A549 treated with CpdA at 1 μM for 4 hours (cell line): ENCODE results near the gene MEIOSIN. TPM values are rescaled to one million over a fixed set of nuclear protein-coding genes. Genes with fewer than 3 reads are reported as not detected.

Source experiments
- total RNA-seq: library from RNA; stranded (reverse); fragments of 200-300 nt; extraction: Qiagen RNA extraction; gene quantifications from 5 replicates; pipeline ENCODE4 v1.2.3, GENCODE V29; 2022; ENCODE audit warnings: low read depth

The MEIOSIN gene, protein sequence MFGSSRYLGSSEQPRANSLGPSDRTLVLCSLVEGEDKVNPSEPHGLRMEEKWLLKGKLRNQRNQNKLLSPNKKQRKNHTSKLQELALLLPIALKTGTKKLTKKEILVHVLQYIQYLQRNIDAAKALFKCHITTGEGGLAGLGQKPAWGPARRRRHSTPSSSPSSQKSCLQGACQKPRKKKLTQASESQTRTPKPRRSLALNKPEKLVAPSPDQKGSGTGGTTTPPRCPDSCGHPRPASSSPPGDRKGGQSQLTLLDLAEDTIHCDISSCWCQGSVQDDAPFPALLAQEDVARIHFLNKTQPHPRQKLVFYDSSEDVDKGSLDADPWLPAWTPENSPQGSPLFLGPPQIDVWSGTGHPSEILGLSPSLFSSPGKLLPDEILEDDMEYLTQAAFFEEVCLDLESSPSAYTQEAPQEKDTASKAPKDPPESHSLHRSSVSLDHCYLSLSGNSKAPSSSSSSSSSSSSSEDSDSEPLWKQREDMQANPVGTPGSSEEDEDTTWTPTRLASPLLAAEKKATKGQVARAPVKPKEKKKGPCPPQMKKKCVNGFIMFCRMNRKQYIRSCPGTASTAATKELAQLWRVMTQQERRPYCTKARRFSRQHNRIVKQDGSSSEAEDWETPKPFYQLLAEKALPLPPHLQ
- total RNA-seq: 0.05 to 0.16 TPM (median 0.06 TPM) in 4 of 5 replicates, not detected in the other

GRCh38 chr19:45733160-45733810 is at the start of gene MEIOSIN:
TSS of gene MEIOSIN (plus strand) at chr19:45733439. CDS start at chr19:45735377, 1,938 bp downstream.

DNA sequence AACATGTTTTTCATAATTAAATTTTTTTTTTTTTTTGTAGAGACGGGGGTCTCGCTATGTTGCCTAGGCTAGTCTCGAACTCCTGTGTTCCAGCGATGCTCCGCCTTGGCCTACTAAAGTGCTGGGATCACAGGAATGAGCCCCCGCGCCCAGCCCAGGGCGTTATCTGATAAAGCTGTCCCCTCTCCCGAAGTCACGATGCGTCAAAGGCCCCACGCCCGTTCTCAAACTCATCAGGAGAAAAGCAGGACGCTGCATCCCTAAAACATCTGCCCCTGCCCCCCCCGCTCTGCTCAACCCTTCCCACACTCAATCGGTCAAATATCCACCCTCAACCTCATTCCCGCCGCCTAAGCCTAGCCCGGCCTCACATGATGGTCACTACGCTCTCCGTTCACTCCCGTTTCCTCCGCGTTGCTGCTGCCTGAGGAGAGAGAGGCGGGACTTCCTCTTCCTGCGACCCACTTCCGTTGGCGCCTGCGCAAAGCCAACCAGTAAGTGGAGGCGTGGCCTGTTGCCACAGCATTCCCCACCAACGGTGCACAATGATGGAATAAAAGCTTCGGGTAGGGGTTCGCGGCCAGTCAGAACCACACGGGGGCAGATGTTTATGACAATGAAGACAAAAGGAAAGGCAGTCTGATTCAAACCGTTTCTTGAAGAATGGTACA is 41.6 kb upstream of the MEIOSIN start, which contains the start of gene SNRPD2:
Gene SNRPD2 (minus strand): TSS at position 438 of the 671 bp plus-strand sequence. CDS start 65 bp downstream, at position 373.

DNA sequence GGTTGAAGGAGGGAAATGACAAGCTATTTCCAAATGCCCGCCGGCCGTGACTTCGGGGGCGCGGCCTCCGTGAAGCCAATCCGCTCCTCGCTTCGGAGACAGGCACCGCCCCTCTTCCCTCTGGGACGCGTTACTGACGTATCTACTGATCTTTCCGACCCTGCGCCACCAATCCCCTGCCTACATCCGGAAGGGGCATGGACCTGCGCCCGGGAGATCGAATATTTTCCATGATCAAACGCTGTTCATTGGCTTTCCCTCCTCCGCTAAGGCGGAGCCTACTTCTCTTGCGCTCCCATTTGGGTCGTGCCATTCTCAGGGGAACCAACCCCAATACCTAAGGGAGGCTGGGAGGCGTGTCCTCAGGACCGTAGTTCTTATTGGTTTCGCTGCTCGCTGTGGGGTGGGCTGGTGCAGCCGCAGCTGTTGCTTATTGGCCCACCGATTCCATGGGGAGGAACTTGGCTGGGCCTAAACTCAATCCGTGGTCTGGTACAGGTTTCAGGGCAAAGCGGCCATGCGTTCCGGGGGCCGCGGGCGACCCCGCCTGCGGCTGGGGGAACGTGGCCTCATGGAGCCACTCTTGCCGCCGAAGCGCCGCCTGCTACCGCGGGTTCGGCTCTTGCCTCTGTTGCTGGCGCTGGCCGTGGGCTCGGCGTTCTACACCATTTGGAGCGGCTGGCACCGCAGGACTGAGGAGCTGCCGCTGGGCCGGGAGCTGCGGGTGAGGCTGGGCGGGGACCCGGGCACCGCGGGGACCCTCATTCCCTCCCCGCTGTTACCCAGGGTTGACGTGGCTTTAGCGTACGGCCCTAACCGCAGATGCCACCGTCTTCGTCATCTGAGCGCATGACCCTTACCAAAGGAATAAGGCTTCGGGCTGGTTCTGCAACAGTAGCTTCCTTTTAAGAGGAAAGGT is 40.8 kb upstream of the MEIOSIN start, which contains the start of gene QPCTL:
Gene QPCTL (plus strand): TSS at position 480 of the 919 bp plus-strand sequence. CDS start 38 bp downstream, at position 518.

GRCh38 chr19:45730368-45731288 is 2.6 kb upstream of the MEIOSIN start, which contains the start of gene FBXO46:
TSS of gene FBXO46 (minus strand) at chr19:45730896. CDS start at chr19:45713495, 17,401 bp downstream.

GRCh38 chr19:45768984-45769782 is 35.9 kb downstream of the MEIOSIN start, which contains the start of gene SIX5:
TSS of gene SIX5 (minus strand) at chr19:45769252. CDS start at chr19:45768844, 408 bp downstream.

GRCh38 chr19:45782162-45782691 is 49.0 kb downstream of the MEIOSIN start, which contains the start of gene DMPK:
TSS of gene DMPK (minus strand) at chr19:45782490. CDS start at chr19:45782352, 138 bp downstream.

DNA sequence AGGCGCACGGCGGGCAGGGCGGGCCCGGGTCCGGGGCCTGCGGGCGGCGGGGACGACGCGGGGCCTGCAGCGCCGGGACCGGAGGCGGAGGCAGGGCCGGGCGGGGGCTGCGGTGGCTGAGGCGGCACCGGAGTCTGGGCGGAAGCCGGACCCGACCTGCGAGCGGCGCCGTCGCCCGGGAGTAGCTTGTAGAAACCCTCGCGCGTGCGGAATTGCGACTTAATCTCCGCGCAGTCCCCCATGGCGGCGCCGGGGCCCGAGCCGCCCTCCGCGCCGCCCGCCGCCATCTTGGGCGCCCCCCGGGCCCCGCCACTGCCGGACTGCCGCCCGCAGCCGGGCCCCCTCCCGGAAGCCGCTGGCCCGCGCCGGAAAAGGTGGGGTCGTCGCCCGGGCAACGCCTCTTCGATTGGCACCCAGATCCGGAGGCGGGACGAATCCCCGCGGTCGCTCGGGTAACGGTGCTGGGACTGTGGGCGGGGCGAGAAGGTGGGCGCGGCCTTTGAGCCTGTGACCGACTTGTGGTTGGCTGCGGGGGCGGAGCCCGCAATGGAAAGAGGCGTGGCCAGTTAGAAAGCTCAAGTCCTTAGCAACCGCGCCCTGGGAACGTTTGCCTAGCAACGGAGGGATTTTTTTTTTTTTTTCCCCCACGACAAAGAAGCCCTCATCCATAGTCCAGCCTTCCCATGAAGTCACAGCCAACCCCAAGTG is 59.4 kb downstream of the MEIOSIN start, which contains the start of gene DMWD:
Gene DMWD (minus strand): TSS at position 376 of the 708 bp plus-strand sequence. CDS start 89 bp downstream, at position 287.

Other genes with a start within 250 kb of the MEIOSIN start
- gene RTN2, start 236.4 kb upstream of the MEIOSIN start, total RNA-seq: 8.0 to 12.5 TPM (median 9.8 TPM) in 5 replicates
- gene PPM1N, start 235.0 kb upstream of the MEIOSIN start, total RNA-seq: 6.5 to 8.5 TPM (median 7.4 TPM) in 5 replicates
- 109 to 126 TPM (median 118 TPM) in 5 replicates for gene VASP, start 226.0 kb upstream of the MEIOSIN start, total RNA-seq
- 11.5 to 17.3 TPM (median 17.0 TPM) in 5 replicates for gene OPA3, start 148.6 kb upstream of the MEIOSIN start, total RNA-seq
- 0.13 to 0.38 TPM (median 0.22 TPM) in 5 replicates for gene GPR4, start 131.2 kb upstream of the MEIOSIN start, total RNA-seq
- gene EML2, start 94.0 kb upstream of the MEIOSIN start, total RNA-seq: 22.4 to 30.1 TPM (median 25.4 TPM) in 5 replicates
- 2.1 to 4.7 TPM (median 2.5 TPM) in 5 replicates for gene GIPR, start 65.2 kb upstream of the MEIOSIN start, total RNA-seq
- 757 to 952 TPM (median 803 TPM) in 5 replicates for gene SNRPD2, start 41.5 kb upstream of the MEIOSIN start, total RNA-seq
- 7.9 to 10.8 TPM (median 9.8 TPM) in 5 replicates for gene QPCTL, start 40.8 kb upstream of the MEIOSIN start, total RNA-seq
- gene FBXO46, start 2.5 kb upstream of the MEIOSIN start, total RNA-seq: 8.9 to 11.1 TPM (median 10.6 TPM) in 5 replicates
- gene SIX5, start 35.8 kb downstream of the MEIOSIN start, total RNA-seq: 19.5 to 36.8 TPM (median 31.1 TPM) in 5 replicates
- gene DMPK, start 49.1 kb downstream of the MEIOSIN start, total RNA-seq: 36.9 to 58.2 TPM (median 54.8 TPM) in 5 replicates
- gene DMWD, start 59.4 kb downstream of the MEIOSIN start, total RNA-seq: 23.6 to 40.1 TPM (median 35.8 TPM) in 5 replicates
- gene RSPH6A, start 81.9 kb downstream of the MEIOSIN start, total RNA-seq: 0.03 TPM in 1 of 5 replicates, not detected in the others
- 59.7 to 84.4 TPM (median 77.3 TPM) in 5 replicates for gene SYMPK, start 129.7 kb downstream of the MEIOSIN start, total RNA-seq
- gene FOXA3, start 130.9 kb downstream of the MEIOSIN start, total RNA-seq: 0.76 to 1.2 TPM (median 0.94 TPM) in 5 replicates
- 21.0 to 39.5 TPM (median 37.8 TPM) in 5 replicates for gene IRF2BP1, start 152.7 kb downstream of the MEIOSIN start, total RNA-seq
- 6.5 to 12.1 TPM (median 10.7 TPM) in 5 replicates for gene MYPOP, start 169.2 kb downstream of the MEIOSIN start, total RNA-seq
- not detected in 5 replicates for gene NANOS2, start 181.3 kb downstream of the MEIOSIN start, total RNA-seq
- 0.08 to 0.20 TPM (median 0.11 TPM) in 5 replicates for gene NOVA2, start 240.4 kb downstream of the MEIOSIN start, total RNA-seq